ENCODE results near the gene KDM6A. TPM values are rescaled to one million over a fixed set of nuclear protein-coding genes. Genes with fewer than 3 reads are reported as not detected.

Gene KDM6A
- total and polyA plus RNA-seq, 2 donors (not counting 3 experiments of a cell fraction or from before 2014, with no cell fraction given), result 9.0 to 20.6 TPM

GRCh38 chrX:45143455-45143854, 270.5 kb downstream of the KDM6A start:
- H3K27ac ChIP-seq (ENCODE audit: insufficient read depth, low read depth, low read length), result no peak overlapping the region
- H2AFZ ChIP-seq (ENCODE audit: low read depth, low read length), result no peak overlapping the region
- H3K4me3 ChIP-seq (replicated peaks in 1 of 3; ENCODE audit: insufficient read depth in 1 of 3, low read depth in 1 of 3, low read length in 3 of 3), result no peak overlapping the region
- H3K9ac ChIP-seq (replicated peaks; ENCODE audit: extremely low read depth, insufficient read depth, low read length), result no peak overlapping the region
- ChIA-PET POLR2A (no interaction called here), CTCF (no interaction called here)
- no peaks in the 10 kb centered on the region for H3K79me2 ChIP-seq (ENCODE audit: control insufficient read depth, insufficient read depth, low read length)
- DNase-seq (ENCODE audit: low read depth, low spot score) (no peak), FAIRE-seq (no peak)
- no peaks in the 10 kb centered on the region for H3K36me3 ChIP-seq (ENCODE audit: control insufficient read depth in 2 of 2, extremely low read depth in 1 of 2, insufficient read depth in 2 of 2, low read length in 2 of 2)
- H3K4me1 ChIP-seq (ENCODE audit: control insufficient read depth, extremely low read depth, insufficient read depth, low read length), result no peaks in the 10 kb centered on the region
- BruUV-seq (replicated peaks), result no TSS peak
- H4K20me1 ChIP-seq (replicated peaks; ENCODE audit: control insufficient read depth, extremely low read depth, insufficient read depth, low read length), result no peaks in the 10 kb centered on the region
- intact Hi-C loops (cut with micrococcal nuclease) (no loop called here), dilution Hi-C loops (cut with MboI; ENCODE audit: extremely low pct_ligation_motif_present, low sequenced_read_pairs) (no loop called here)
- no peaks in the 10 kb centered on the region for H3K9me1 ChIP-seq (replicated peaks; ENCODE audit: control insufficient read depth, extremely low read depth, insufficient read depth, low read length)
- H3K9me3 ChIP-seq (replicated peaks; ENCODE audit: control insufficient read depth, insufficient read depth, low read length), result no peaks in the 10 kb centered on the region
- no peaks in the 10 kb centered on the region for H3K27me3 ChIP-seq (ENCODE audit: control insufficient read depth in 2 of 2, insufficient read depth in 2 of 2, low read length in 2 of 2)
- no peak overlapping the region for H3K4me2 ChIP-seq (ENCODE audit: insufficient read depth, low read length)
- TF ChIP-seq EZH2 (IDR thresholded peaks at IDR 0.05; ENCODE audit: borderline replicate concordance, low read depth, low read length, severe bottlenecking) (no peak), MYC (IDR thresholded peaks at IDR 0.05; ENCODE audit: low read depth, low read length) (no peak), GATA2 (IDR thresholded peaks at IDR 0.05; ENCODE audit: insufficient read depth, insufficient read length, low read depth, low read length) (no peak), MAX (IDR thresholded peaks at IDR 0.05; ENCODE audit: insufficient read depth, insufficient read length) (no peak), JUN (IDR thresholded peaks at IDR 0.05; ENCODE audit: borderline replicate concordance, insufficient read depth, insufficient read length, low read depth) (no peak), POLR2A (IDR thresholded peaks at IDR 0.05; ENCODE audit: low read depth, low read length) (no peak), FOS (IDR thresholded peaks at IDR 0.05; ENCODE audit: borderline replicate concordance, insufficient read depth, low read length) (no peak), CTCF (IDR thresholded peaks at IDR 0.05; ENCODE audit: extremely low read depth in 1 of 2, insufficient read depth in 1 of 2, low read depth in 1 of 2, low read length in 2 of 2) (no peak), POLR2AphosphoS5 (IDR thresholded peaks at IDR 0.05; ENCODE audit: insufficient read depth, low read depth, low read length) (no peak)
